HepG2 (cell line): ENCODE measurements around the gene PLSCR1. TPM values are rescaled to one million over a fixed set of nuclear protein-coding genes. Genes with fewer than 3 reads are reported as not detected.

Experiments
- DMTF1 ChIP-seq: sonication (generic); formaldehyde crosslinking; IDR thresholded peaks from 2 replicates; pipeline ENCODE4 v1.4.0; 2020; ENCODE audit warnings: mild to moderate bottlenecking, missing genetic modification reagents
- DNMT3B ChIP-seq: conservative IDR thresholded peaks from 2 replicates; pipeline ENCODE4 v1.6.1; 2016; ENCODE audit warnings: missing biosample characterization, control low read depth
- FOXK1 ChIP-seq: sonication (generic); formaldehyde crosslinking; IDR thresholded peaks from 2 replicates; pipeline ENCODE4 v1.4.0; 2020; ENCODE audit warnings: low read depth, missing genetic modification reagents, borderline replicate concordance
- HHEX ChIP-seq: IDR thresholded peaks from 2 replicates; pipeline ENCODE4 v1.6.1; 2016; ENCODE audit warnings: control low read depth
- KAT7 ChIP-seq: IDR thresholded peaks from 2 replicates; pipeline ENCODE4 v1.6.1; 2018; ENCODE audit warnings: borderline replicate concordance, missing compliant biosample characterization
- MED13 ChIP-seq: sonication (generic); formaldehyde crosslinking; IDR thresholded peaks from 2 replicates; pipeline ENCODE4 v1.5.0; 2020; ENCODE audit warnings: missing genetic modification reagents
- NFKB2 ChIP-seq: sonication (generic); formaldehyde crosslinking; IDR thresholded peaks from 2 replicates; pipeline ENCODE4 v1.4.0; 2020; ENCODE audit warnings: missing genetic modification reagents, borderline replicate concordance
- NR2C2 ChIP-seq: sonication (generic); formaldehyde crosslinking; IDR thresholded peaks from 2 replicates; pipeline ENCODE4 v1.4.0; 2020; ENCODE audit warnings: missing genetic modification reagents, mild to moderate bottlenecking, moderate library complexity, borderline replicate concordance
- RERE ChIP-seq: IDR thresholded peaks from 2 replicates; pipeline ENCODE4 v1.6.1; 2016; ENCODE audit warnings: low read depth, missing genetic modification reagents, missing compliant biosample characterization
- SP2 ChIP-seq: sonication (generic); formaldehyde crosslinking; IDR thresholded peaks from 2 replicates; pipeline ENCODE4 v1.5.1; 2020; ENCODE audit warnings: mild to moderate bottlenecking, missing genetic modification reagents
- TARDBP ChIP-seq: sonication (generic); formaldehyde crosslinking; IDR thresholded peaks from 2 replicates; pipeline ENCODE4 v1.8.0; 2022; ENCODE audit warnings: mild to moderate bottlenecking, missing genetic modification reagents
- ZBTB34 ChIP-seq: sonication (generic); formaldehyde crosslinking; IDR thresholded peaks from 2 replicates; pipeline ENCODE4 v1.8.0; 2022; ENCODE audit warnings: mild to moderate bottlenecking, missing genetic modification reagents
- ZBTB38 ChIP-seq: sonication (generic); formaldehyde crosslinking; IDR thresholded peaks from 2 replicates; pipeline ENCODE4 v1.5.1; 2020; ENCODE audit warnings: mild to moderate bottlenecking, missing genetic modification reagents
- ZMAT5 ChIP-seq: sonication (generic); formaldehyde crosslinking; IDR thresholded peaks from 2 replicates; pipeline ENCODE4 v1.5.0; 2020; ENCODE audit warnings: mild to moderate bottlenecking, low read depth, missing genetic modification reagents, borderline replicate concordance
- ZNF713 ChIP-seq: sonication (generic); formaldehyde crosslinking; IDR thresholded peaks from 2 replicates; pipeline ENCODE4 v1.4.0; 2020; ENCODE audit warnings: mild to moderate bottlenecking, missing genetic modification reagents
- ZNF724P ChIP-seq: sonication (generic); formaldehyde crosslinking; IDR thresholded peaks from 2 replicates; pipeline ENCODE4 v1.8.0; 2022; ENCODE audit warnings: missing genetic modification reagents, borderline replicate concordance
- ZSCAN22 ChIP-seq: sonication (generic); formaldehyde crosslinking; IDR thresholded peaks from 2 replicates; pipeline ENCODE4 v1.4.0; 2020; ENCODE audit warnings: mild to moderate bottlenecking, missing genetic modification reagents
- polyA plus RNA-seq, 8 experiments: library from polyadenylated mRNA; depleted of rRNA in 3 of 8; stranded (reverse) in 7 of 8; unstranded in 1 of 8; fragments of >200 nt; fragmentation: Illumina TruSeq in 4 of 8; extraction: Trizol in 4 of 8; gene quantifications; 2 replicates each; pipeline versions ENCODE4 v1.2.1 to v1.2.3, GENCODE V29; 2011 to 2016; ENCODE audit warnings: low read depth in 4 of 8, missing spikeins in 1 of 8, mixed read lengths in 1 of 8; ENCODE audit not compliant: insufficient read depth in 1 of 8
- total RNA-seq, 5 experiments: library from RNA; depleted of rRNA; stranded (reverse); fragments of >200 nt; fragmentation: Illumina TruSeq; extraction: Trizol; gene quantifications; 2 replicates each; pipeline ENCODE4 v1.2.3, GENCODE V29; 2016; ENCODE audit warnings: low read depth in 1 of 5

Gene PLSCR1
- total and polyA plus RNA-seq, 2 of the 13 experiments (the other 11 are each of a cell fraction or from before 2014, with no cell fraction given) = 33.8 to 34.1 TPM

- TF ChIP-seq DMTF1 (CRISPR knock-in tag) (no peak), ZNF713 (CRISPR knock-in tag) (no peak), ZSCAN22 (CRISPR knock-in tag) (no peak), SP2 (CRISPR knock-in tag) (0 out of 2 replicates have a peak, but pooled peaks have one; percentile 28), ZBTB34 (no peak), KAT7 (CRISPR knock-in tag) (no peak), RERE (no peak), NFKB2 (CRISPR knock-in tag) (peak; percentile 73; the same call in 1 of the 2 replicates), HHEX (CRISPR knock-in tag) (no peak), TARDBP (CRISPR knock-in tag) (peak; percentile 48; the same call in 1 of the 2 replicates), ZBTB38 (CRISPR knock-in tag) (no peak), ZNF724P (CRISPR knock-in tag) (0 out of 2 replicates have a peak, but pooled peaks have one; percentile 22), MED13 (CRISPR knock-in tag) (no peak), NR2C2 (peak; percentile 48; the same call in 1 of the 2 replicates), FOXK1 (CRISPR knock-in tag) (peak; percentile 44; the same call in 1 of the 2 replicates), DNMT3B (CRISPR knock-in tag) (no peak), ZMAT5 (CRISPR knock-in tag) (no peak)
Observed at GRCh38 chr3:146544002-146544928, at the start of gene PLSCR1 (continued).
